Lower lobe of right lung (tissue), 2 donors: ENCODE measurements around the gene MSI2. TPM values are rescaled to one million over a fixed set of nuclear protein-coding genes. Genes with fewer than 3 reads are reported as not detected.

Experiments used
- ATAC-seq, 2 donors: fragments of 200-7000 bp; cut with Tn5 transposase; one replicate each; pipeline ENCODE4 v1.9.1; 2020 to 2022; ENCODE audit warnings: mild to moderate bottlenecking in 2 of 2, moderate library complexity in 2 of 2
- DNase-seq: peaks from one replicate; pipeline ENCODE4 v3.0.0-alpha.2; 2020
- H3K27ac ChIP-seq: fragments of 200-600 bp; one replicate; pipeline ENCODE4 v1.8.0; 2022
- H3K27me3 ChIP-seq: fragments of 200-600 bp; one replicate; pipeline ENCODE4 v1.8.0; 2022; ENCODE audit warnings: low read depth
- H3K36me3 ChIP-seq: fragments of 200-600 bp; one replicate; pipeline ENCODE4 v1.8.0; 2022; ENCODE audit warnings: mild to moderate bottlenecking
- H3K4me1 ChIP-seq: fragments of 200-600 bp; one replicate; pipeline ENCODE4 v1.8.0; 2022
- H3K4me3 ChIP-seq: fragments of 200-600 bp; one replicate; pipeline ENCODE4 v1.8.0; 2022; ENCODE audit warnings: mild to moderate bottlenecking
- H3K9me3 ChIP-seq: fragments of 200-600 bp; one replicate; pipeline ENCODE4 v1.8.0; 2022
- CTCF ChIP-seq: fragments of 200-600 bp; IDR thresholded peaks from one replicate; pipeline ENCODE4 v1.8.0; 2022; ENCODE audit warnings: antibody characterized with exemption, mild to moderate bottlenecking
- intact Hi-C: fragments of 100-400 bp; cut with DNase I; formaldehyde crosslinking; loops from one replicate; pipeline ENCODE4 v1.11.0; 2022
- total RNA-seq: library from RNA; stranded (reverse); fragmentation: NEBNext Ultra II Directional; extraction: Animal tissue kit (Norgen Biotek cat#: 25700); gene quantifications from one replicate; pipeline ENCODE4 v1.2.1, GENCODE V29; 2021
- donor health status: DM: no; HTN: yes; CAD: no; lungs with severe emphysema.

MSI2 gene
- total RNA-seq, 1 donor from 2014 or later, result 43.9 TPM

GRCh38 chr17:57531648-57532504 lies 275.6 kb downstream of the MSI2 start:
- no peaks in the 10 kb centered on the region for H3K9me3 ChIP-seq
- peaks cover 12% of the 10 kb centered on the region for H3K4me1 ChIP-seq
- ATAC-seq, result no peak
- H3K27ac ChIP-seq, result no peak overlapping the region
- H3K36me3 ChIP-seq, result no peaks in the 10 kb centered on the region
- no peaks in the 10 kb centered on the region for H3K27me3 ChIP-seq
- intact Hi-C loops, result no loop called here
- no peak for DNase-seq
- no peak for TF ChIP-seq CTCF
- H3K4me3 ChIP-seq, result no peak overlapping the region

GRCh38 chr17:57532556-57532955 lies 276.2 kb downstream of the MSI2 start:
- TF ChIP-seq CTCF, result no peak
- DNase-seq, result no peak
- Histone ChIP-seq H3K4me3 (no peak overlapping the region), H3K27ac (no peak overlapping the region), H3K4me1 (peaks cover 11% of the 10 kb centered on the region), H3K9me3 (no peaks in the 10 kb centered on the region), H3K36me3 (no peaks in the 10 kb centered on the region), H3K27me3 (no peaks in the 10 kb centered on the region)
- intact Hi-C loops, result no loop called here
- no peak for ATAC-seq

GRCh38 chr17:57532966-57533365 lies 276.6 kb downstream of the MSI2 start:
- H3K9me3 ChIP-seq, result no peaks in the 10 kb centered on the region
- no peak overlapping the region for H3K27ac ChIP-seq
- H3K4me1 ChIP-seq, result peaks cover 7% of the 10 kb centered on the region
- H3K4me3 ChIP-seq, result no peak overlapping the region
- no peaks in the 10 kb centered on the region for H3K27me3 ChIP-seq
- intact Hi-C loops, result no loop called here
- H3K36me3 ChIP-seq, result no peaks in the 10 kb centered on the region
- TF ChIP-seq CTCF, result no peak
- DNase-seq, result no peak
- ATAC-seq, result no peak

- intact Hi-C loops, result no loop called here
- ATAC-seq, result peak in 1 of 2 donors; percentile 29
These were observed 277.5 kb downstream of the MSI2 start for GRCh38 chr17:57533684-57534305.

GRCh38 chr17:57534863-57535248 lies 278.5 kb downstream of the MSI2 start:
- H3K4me3 ChIP-seq, result no peak overlapping the region
- ATAC-seq, result no peak
- DNase-seq, result no peak
- no peak overlapping the region for H3K27ac ChIP-seq
- no peaks in the 10 kb centered on the region for H3K36me3 ChIP-seq
- intact Hi-C loops, result no loop called here
- H3K9me3 ChIP-seq, result no peaks in the 10 kb centered on the region
- no peak for TF ChIP-seq CTCF
- H3K27me3 ChIP-seq, result no peaks in the 10 kb centered on the region
- peaks cover 4% of the 10 kb centered on the region for H3K4me1 ChIP-seq

More at GRCh38 chr17:57533684-57534305, 277.5 kb downstream of the MSI2 start:
- H3K27ac ChIP-seq, result no peak overlapping the region
- no peaks in the 10 kb centered on the region for H3K9me3 ChIP-seq
- H3K36me3 ChIP-seq, result no peaks in the 10 kb centered on the region
- TF ChIP-seq CTCF, result no peak
- no peak overlapping the region for H3K4me3 ChIP-seq
- no peaks in the 10 kb centered on the region for H3K27me3 ChIP-seq
- DNase-seq, result no peak
- peaks cover 4% of the 10 kb centered on the region for H3K4me1 ChIP-seq
